Neural progenitor cell (in vitro differentiated cells): Measurements from ENCODE around the gene KCTD13. TPM values are rescaled to one million over a fixed set of nuclear protein-coding genes. Genes with fewer than 3 reads are reported as not detected.

Experiments
- DNase-seq: peaks from one replicate; pipeline ENCODE4 v3.0.0-alpha.2; 2016; ENCODE audit warnings: low spot score
- H2AFZ ChIP-seq: fragments of 200-600 bp; sonication (generic); replicated peaks from 2 replicates; pipeline ENCODE4 v1.6.1; 2016; ENCODE audit warnings: antibody characterized with exemption
- H3F3A ChIP-seq: fragments of 200-600 bp; sonication (generic); 2 replicates; pipeline ENCODE4 v1.6.1; 2016; ENCODE audit warnings: antibody characterized with exemption, low read depth
- H3K27ac ChIP-seq: fragments of 200-600 bp; sonication (generic); 2 replicates; pipeline ENCODE4 v1.5.1; 2016; ENCODE audit warnings: mild to moderate bottlenecking
- H3K27me3 ChIP-seq: fragments of 200-600 bp; sonication (generic); 2 replicates; pipeline ENCODE4 v1.6.1; 2016; ENCODE audit warnings: mild to moderate bottlenecking, moderate library complexity
- H3K36me3 ChIP-seq: fragments of 200-600 bp; sonication (generic); 2 replicates; pipeline ENCODE4 v1.5.1; 2016
- H3K4me1 ChIP-seq: fragments of 200-600 bp; sonication (generic); 2 replicates; pipeline ENCODE4 v1.6.1; 2016; ENCODE audit warnings: mixed run types
- H3K4me2 ChIP-seq: fragments of 200-600 bp; sonication (generic); 2 replicates; pipeline ENCODE4 v1.6.1; 2016
- H3K4me3 ChIP-seq: fragments of 200-600 bp; sonication (generic); 2 replicates; pipeline ENCODE4 v1.5.1; 2016
- H3K79me2 ChIP-seq: fragments of 200-600 bp; sonication (generic); 2 replicates; pipeline ENCODE4 v1.6.1; 2016; ENCODE audit warnings: low read depth
- H3K9ac ChIP-seq: fragments of 200-600 bp; sonication (generic); 2 replicates; pipeline ENCODE4 v1.6.1; 2016
- H3K9me3 ChIP-seq: fragments of 200-600 bp; sonication (generic); 2 replicates; pipeline ENCODE4 v1.5.1; 2016; ENCODE audit warnings: low read depth
- H4K20me1 ChIP-seq: fragments of 200-600 bp; sonication (generic); 2 replicates; pipeline ENCODE4 v1.6.1; 2016; ENCODE audit warnings: low read depth
- H3K27ac Mint-ChIP-seq: 3 replicates; pipeline ENCODE4 v1.8.0; 2021; ENCODE audit warnings: mixed read lengths
- H3K27me3 Mint-ChIP-seq: 2 replicates; pipeline ENCODE4 v1.8.0; 2022; ENCODE audit warnings: low read depth, mild to moderate bottlenecking, inconsistent platforms, moderate library complexity, mixed read lengths; ENCODE audit not compliant: insufficient read depth
- H3K36me3 Mint-ChIP-seq: 3 replicates; pipeline ENCODE4 v1.8.0; 2021; ENCODE audit warnings: mixed read lengths
- H3K4me1 Mint-ChIP-seq: 3 replicates; pipeline ENCODE4 v1.8.0; 2021; ENCODE audit warnings: mixed read lengths
- H3K4me3 Mint-ChIP-seq: 3 replicates; pipeline ENCODE4 v1.8.0; 2021; ENCODE audit warnings: mild to moderate bottlenecking, moderate library complexity, mixed read lengths
- H3K9me3 Mint-ChIP-seq: 3 replicates; pipeline ENCODE4 v1.8.0; 2020; ENCODE audit warnings: mixed read lengths
- EZH2 ChIP-seq: fragments of 200-600 bp; sonication (generic); IDR thresholded peaks from 2 replicates; pipeline ENCODE4 v1.6.1; 2017; ENCODE audit warnings: antibody characterized with exemption, mild to moderate bottlenecking, moderate library complexity
- EZH2phosphoT487 ChIP-seq: fragments of 200-600 bp; sonication (generic); IDR thresholded peaks from 2 replicates; pipeline ENCODE4 v1.6.1; 2017; ENCODE audit warnings: antibody characterized with exemption
- total RNA-seq: library from RNA; depleted of rRNA; stranded (reverse); fragments of >200 nt; gene quantifications from 2 replicates; pipeline ENCODE4 v1.2.3, GENCODE V29; 2015; ENCODE audit warnings: low replicate concordance
- TF ChIP-seq, protein P1 (sequence below): fragments of 200-600 bp; sonication (generic); IDR thresholded peaks from 2 replicates; pipeline ENCODE4 v1.5.1; 2017; ENCODE audit warnings: antibody characterized with exemption, mild to moderate bottlenecking

The KCTD13 gene
- total RNA-seq, 1 donor from 2014 or later: 3.9 TPM

DNA sequence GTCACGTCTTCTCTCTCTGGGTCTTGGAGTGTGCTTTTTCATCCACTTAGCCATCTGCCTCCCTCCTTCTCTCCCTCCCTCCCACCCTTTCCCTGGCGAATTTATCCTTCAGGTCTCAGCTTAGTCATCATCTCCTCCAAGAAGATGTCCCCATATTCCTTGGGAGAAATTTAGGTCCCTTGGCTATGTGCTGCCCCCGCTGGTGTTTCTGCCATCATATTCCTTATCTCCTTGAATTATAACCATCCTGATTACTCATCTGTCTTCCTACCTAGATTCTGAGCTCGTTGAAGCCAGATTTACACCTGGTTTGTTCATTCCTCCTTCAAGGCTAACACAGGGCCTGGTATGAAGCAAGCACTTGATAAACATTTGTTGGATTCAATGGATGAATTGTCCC lies 31.7 kb downstream of the KCTD13 start:
- TF ChIP-seq EZH2 (no peak), EZH2phosphoT487 (no peak)
- TF ChIP-seq, protein P1, sequence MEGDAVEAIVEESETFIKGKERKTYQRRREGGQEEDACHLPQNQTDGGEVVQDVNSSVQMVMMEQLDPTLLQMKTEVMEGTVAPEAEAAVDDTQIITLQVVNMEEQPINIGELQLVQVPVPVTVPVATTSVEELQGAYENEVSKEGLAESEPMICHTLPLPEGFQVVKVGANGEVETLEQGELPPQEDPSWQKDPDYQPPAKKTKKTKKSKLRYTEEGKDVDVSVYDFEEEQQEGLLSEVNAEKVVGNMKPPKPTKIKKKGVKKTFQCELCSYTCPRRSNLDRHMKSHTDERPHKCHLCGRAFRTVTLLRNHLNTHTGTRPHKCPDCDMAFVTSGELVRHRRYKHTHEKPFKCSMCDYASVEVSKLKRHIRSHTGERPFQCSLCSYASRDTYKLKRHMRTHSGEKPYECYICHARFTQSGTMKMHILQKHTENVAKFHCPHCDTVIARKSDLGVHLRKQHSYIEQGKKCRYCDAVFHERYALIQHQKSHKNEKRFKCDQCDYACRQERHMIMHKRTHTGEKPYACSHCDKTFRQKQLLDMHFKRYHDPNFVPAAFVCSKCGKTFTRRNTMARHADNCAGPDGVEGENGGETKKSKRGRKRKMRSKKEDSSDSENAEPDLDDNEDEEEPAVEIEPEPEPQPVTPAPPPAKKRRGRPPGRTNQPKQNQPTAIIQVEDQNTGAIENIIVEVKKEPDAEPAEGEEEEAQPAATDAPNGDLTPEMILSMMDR: no peak

DNA sequence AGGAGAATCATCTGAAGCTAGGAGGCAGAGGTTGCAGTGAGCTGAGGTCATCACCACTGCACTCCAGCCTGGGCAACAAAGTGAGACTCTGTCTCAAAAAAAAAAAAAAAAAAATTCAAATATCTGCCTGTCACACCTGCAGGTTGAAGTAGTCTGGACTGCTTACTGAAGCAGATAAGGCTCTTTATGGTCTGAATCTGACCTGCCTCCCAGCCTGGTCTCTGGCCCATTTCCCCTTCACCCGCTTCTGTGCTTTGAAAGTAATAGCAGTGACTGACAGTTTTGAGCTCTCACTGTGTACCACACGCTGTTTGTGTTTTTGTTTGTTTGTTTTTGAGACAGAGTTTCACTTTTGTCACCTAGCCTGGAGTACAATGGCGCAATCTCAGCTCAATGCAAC lies 32.5 kb downstream of the KCTD13 start:
- peaks cover 10% of the 10 kb centered on the region for H3K4me1 Mint-ChIP-seq
- H2AFZ ChIP-seq: no peak overlapping the region
- H3K4me3 ChIP-seq: no peak overlapping the region
- H3K9ac ChIP-seq: no peak overlapping the region
- peaks cover 9% of the 10 kb centered on the region for H3K4me1 ChIP-seq
- H3K36me3 Mint-ChIP-seq: no peaks in the 10 kb centered on the region
- no peak overlapping the region for H3K27ac ChIP-seq
- DNase-seq: no peak
- peaks cover 14% of the 10 kb centered on the region for H4K20me1 ChIP-seq
- H3K79me2 ChIP-seq: no peaks in the 10 kb centered on the region
- H3K9me3 Mint-ChIP-seq: no peaks in the 10 kb centered on the region
- H3K4me3 Mint-ChIP-seq: no peak overlapping the region
- H3K27me3 ChIP-seq: no peaks in the 10 kb centered on the region
- H3F3A ChIP-seq: no peaks in the 10 kb centered on the region
- H3K9me3 ChIP-seq: no peaks in the 10 kb centered on the region
- no peak overlapping the region for H3K27ac Mint-ChIP-seq
- peaks cover 13% of the 10 kb centered on the region for H3K27me3 Mint-ChIP-seq
- no peaks in the 10 kb centered on the region for H3K36me3 ChIP-seq
- TF ChIP-seq EZH2 (no peak), EZH2phosphoT487 (no peak)
- TF ChIP-seq, protein P1: no peak
- no peak overlapping the region for H3K4me2 ChIP-seq

More for the DNA sequence above, 31.7 kb downstream of the KCTD13 start:
- H3K9me3 ChIP-seq: no peaks in the 10 kb centered on the region
- no peaks in the 10 kb centered on the region for H3K36me3 ChIP-seq
- H3K27ac Mint-ChIP-seq: no peak overlapping the region
- peaks cover 12% of the 10 kb centered on the region for H3K4me1 Mint-ChIP-seq
- peaks cover 17% of the 10 kb centered on the region for H3K27me3 Mint-ChIP-seq
- no peaks in the 10 kb centered on the region for H3K27me3 ChIP-seq
- peaks cover 10% of the 10 kb centered on the region for H3K4me1 ChIP-seq
- no peak overlapping the region for H3K4me3 ChIP-seq
- DNase-seq: no peak
- peaks cover 1% of the 10 kb centered on the region for H3F3A ChIP-seq
- no peak overlapping the region for H3K27ac ChIP-seq
- no peaks in the 10 kb centered on the region for H3K9me3 Mint-ChIP-seq
- H4K20me1 ChIP-seq: peaks cover 14% of the 10 kb centered on the region
- no peak overlapping the region for H3K9ac ChIP-seq
- H3K36me3 Mint-ChIP-seq: no peaks in the 10 kb centered on the region
- no peak overlapping the region for H2AFZ ChIP-seq
- no peak overlapping the region for H3K4me3 Mint-ChIP-seq
- no peaks in the 10 kb centered on the region for H3K79me2 ChIP-seq
- no peak overlapping the region for H3K4me2 ChIP-seq

DNA sequence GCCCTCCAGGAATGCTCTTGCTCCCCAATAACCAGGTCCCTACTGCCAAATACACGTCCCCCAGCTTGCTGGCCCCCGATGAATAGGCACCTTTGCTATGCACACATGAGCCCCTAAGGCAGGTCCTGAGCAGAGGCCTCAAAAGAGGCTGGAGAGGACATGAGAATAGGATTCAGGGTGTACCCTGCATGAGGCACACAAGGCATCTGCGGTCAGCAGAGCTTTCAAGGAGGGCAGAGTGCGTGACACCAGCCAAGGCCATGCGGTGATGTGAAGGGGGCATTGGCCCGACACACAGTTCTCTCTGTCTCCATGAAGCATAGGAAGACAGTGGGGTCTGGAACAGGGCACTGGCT lies 33.6 kb downstream of the KCTD13 start:
- H3F3A ChIP-seq: no peaks in the 10 kb centered on the region
- H3K27me3 ChIP-seq: no peaks in the 10 kb centered on the region
- no peak overlapping the region for H3K4me3 ChIP-seq
- no peak for DNase-seq
- Mint-ChIP-seq H3K36me3 (no peaks in the 10 kb centered on the region), H3K27ac (no peak overlapping the region), H3K4me1 (peaks cover 5% of the 10 kb centered on the region), H3K4me3 (no peak overlapping the region), H3K27me3 (peaks cover 8% of the 10 kb centered on the region), H3K9me3 (no peaks in the 10 kb centered on the region)
- no peaks in the 10 kb centered on the region for H3K4me1 ChIP-seq
- H3K36me3 ChIP-seq: no peaks in the 10 kb centered on the region
- TF ChIP-seq EZH2 (no peak), EZH2phosphoT487 (no peak)
- TF ChIP-seq, protein P1: no peak
- no peak overlapping the region for H2AFZ ChIP-seq
- no peak overlapping the region for H3K27ac ChIP-seq
- H3K4me2 ChIP-seq: no peak overlapping the region
- H4K20me1 ChIP-seq: peaks cover 4% of the 10 kb centered on the region
- H3K79me2 ChIP-seq: no peaks in the 10 kb centered on the region
- H3K9ac ChIP-seq: no peak overlapping the region
- H3K9me3 ChIP-seq: no peaks in the 10 kb centered on the region
